GM10266 (cell line): ENCODE measurements around the gene PDE4C.
A peak's percentile ranks its signal among the peaks of the same experiment; 100 is the strongest.

ENCODE experiments used
- DNase-seq: peaks from one replicate; pipeline ENCODE4 v3.0.0; 2012; ENCODE audit errors: extremely low spot score
- CTCF ChIP-seq: IDR thresholded peaks from 2 replicates; pipeline ENCODE4 v1.5.1; 2012; ENCODE audit warnings: mild to moderate bottlenecking, low read depth; ENCODE audit not compliant: control insufficient read depth, insufficient read depth; ENCODE audit errors: missing control alignments

PDE4C gene

GRCh38 chr19:18194181-18194530, 32.1 kb downstream of the PDE4C start:
- TF ChIP-seq CTCF: no peak
- DNase-seq: no peak

GRCh38 chr19:18193388-18194180, 32.7 kb downstream of the PDE4C start:
- no peak for DNase-seq
- TF ChIP-seq CTCF: no peak

GRCh38 chr19:18192673-18193387, 33.4 kb downstream of the PDE4C start, which contains the start of gene MPV17L2:
Gene MPV17L2 (plus strand): TSS chr19:18193218. CDS start chr19:18193282, 64 bp downstream.
- peak; percentile 95 for DNase-seq
- TF ChIP-seq CTCF: no peak

- DNase-seq: no peak
- no peak for TF ChIP-seq CTCF
Observed at GRCh38 chr19:18191640-18192062, 34.6 kb downstream of the PDE4C start.

- no peak for DNase-seq
- TF ChIP-seq CTCF: no peak
Observed at GRCh38 chr19:18190278-18190677, 36.0 kb downstream of the PDE4C start.

GRCh38 chr19:18185538-18185937, 40.7 kb downstream of the PDE4C start:
- DNase-seq: no peak
- no peak for TF ChIP-seq CTCF

- DNase-seq: no peak
- no peak for TF ChIP-seq CTCF
Observed at GRCh38 chr19:18183529-18183928, 42.7 kb downstream of the PDE4C start.
